DND-41 (cell line): ENCODE measurements around the gene ENGASE.

ENCODE experiments used
- ATAC-seq: fragments of 200-7000 bp; cut with Tn5 transposase; 3 replicates; pipeline ENCODE4 v1.9.1; 2021; ENCODE audit warnings: low read depth; ENCODE audit not compliant: insufficient read depth
- DNase-seq: peaks from one replicate; pipeline ENCODE4 v3.0.0-alpha.2; 2020
- H2AFZ ChIP-seq: 2 replicates; pipeline ENCODE4 v1.6.0; 2012; ENCODE audit warnings: low read depth, low read length
- H3K27ac ChIP-seq: 2 replicates; pipeline ENCODE4 v1.5.1; 2012; ENCODE audit warnings: low read length, inconsistent platforms
- H3K27me3 ChIP-seq: fragments of 200-600 bp; sonication (generic); 2 replicates; pipeline ENCODE4 v1.6.0; 2012; ENCODE audit warnings: low read length, mild to moderate bottlenecking, inconsistent platforms; ENCODE audit not compliant: insufficient read depth, poor library complexity
- H3K36me3 ChIP-seq: 2 replicates; pipeline ENCODE4 v1.5.1; 2012; ENCODE audit warnings: low read length, inconsistent platforms; ENCODE audit not compliant: insufficient read depth
- H3K4me1 ChIP-seq: 2 replicates; pipeline ENCODE4 v1.5.1; 2012; ENCODE audit warnings: mild to moderate bottlenecking, low read length; ENCODE audit not compliant: insufficient read depth
- H3K4me2 ChIP-seq: 2 replicates; pipeline ENCODE4 v1.6.0; 2012; ENCODE audit warnings: mild to moderate bottlenecking, moderate library complexity, low read length, inconsistent platforms; ENCODE audit not compliant: insufficient read depth
- H3K4me3 ChIP-seq, 2 experiments: fragments of 200-600 bp in 1 of 2; shearing (Covaris generic) in 1 of 2; 2 replicates each; pipeline ENCODE4 v1.5.1; 2012 to 2016; ENCODE audit warnings: inconsistent platforms in 2 of 2, low read length in 2 of 2, mild to moderate bottlenecking in 2 of 2, low read depth in 1 of 2, moderate library complexity in 1 of 2
- H3K79me2 ChIP-seq: 2 replicates; pipeline ENCODE4 v1.6.0; 2012; ENCODE audit warnings: low read length, inconsistent platforms; ENCODE audit not compliant: insufficient read depth
- H3K9ac ChIP-seq: 2 replicates; pipeline ENCODE4 v1.6.0; 2012; ENCODE audit warnings: low read depth, mild to moderate bottlenecking, inconsistent platforms, low read length, moderate library complexity
- H3K9me3 ChIP-seq: 2 replicates; pipeline ENCODE4 v1.5.1; 2012; ENCODE audit warnings: low read length, moderate library complexity, mild to moderate bottlenecking, inconsistent platforms; ENCODE audit not compliant: insufficient read depth, severe bottlenecking
- H4K20me1 ChIP-seq: 2 replicates; pipeline ENCODE4 v1.6.0; 2012; ENCODE audit warnings: low read length; ENCODE audit not compliant: insufficient read depth
- EZH2 ChIP-seq: IDR thresholded peaks from 3 replicates; pipeline ENCODE4 v1.6.1; 2012; ENCODE audit warnings: borderline replicate concordance, low read depth, mild to moderate bottlenecking, moderate library complexity, low read length, inconsistent platforms; ENCODE audit not compliant: severe bottlenecking
- TF ChIP-seq, protein P1 (sequence below): IDR thresholded peaks from 2 replicates; pipeline ENCODE4 v1.5.1; 2012; ENCODE audit warnings: borderline replicate concordance, low read length, moderate library complexity, mild to moderate bottlenecking; ENCODE audit not compliant: poor library complexity, severe bottlenecking; ENCODE audit errors: extremely low read depth

Gene ENGASE

DNA sequence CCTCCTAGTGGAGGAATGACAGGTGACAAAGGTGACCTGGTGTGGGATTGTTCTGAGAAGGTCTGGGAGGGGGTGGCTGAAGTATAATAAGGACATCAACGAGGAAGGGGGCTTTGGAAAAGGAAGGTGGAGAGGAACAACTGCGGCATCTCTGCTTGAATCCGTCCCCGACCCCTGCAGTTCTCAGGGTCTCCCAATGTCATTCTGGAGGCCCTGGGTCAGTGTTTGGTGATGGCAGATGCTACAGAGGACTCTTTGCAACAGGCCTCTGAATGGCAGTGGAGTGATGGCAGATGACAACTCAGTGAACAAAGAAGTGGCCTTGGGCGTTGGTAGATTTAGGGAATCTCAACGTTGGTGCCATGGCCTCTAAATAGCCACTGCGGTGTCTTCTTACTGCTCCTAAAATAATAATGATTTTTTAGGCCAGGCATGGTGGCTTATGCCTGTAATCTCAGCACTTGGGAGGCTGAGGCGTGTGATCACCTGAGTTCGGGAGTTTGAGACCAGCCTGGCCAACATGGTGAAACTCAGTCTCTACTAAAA, 1.3 kb downstream of the ENGASE start:
- H3K27me3 ChIP-seq = no peaks in the 10 kb centered on the region
- ATAC-seq (no peak), DNase-seq (no peak)
- H3K4me1 ChIP-seq = peaks cover 24% of the 10 kb centered on the region
- TF ChIP-seq, protein P1, sequence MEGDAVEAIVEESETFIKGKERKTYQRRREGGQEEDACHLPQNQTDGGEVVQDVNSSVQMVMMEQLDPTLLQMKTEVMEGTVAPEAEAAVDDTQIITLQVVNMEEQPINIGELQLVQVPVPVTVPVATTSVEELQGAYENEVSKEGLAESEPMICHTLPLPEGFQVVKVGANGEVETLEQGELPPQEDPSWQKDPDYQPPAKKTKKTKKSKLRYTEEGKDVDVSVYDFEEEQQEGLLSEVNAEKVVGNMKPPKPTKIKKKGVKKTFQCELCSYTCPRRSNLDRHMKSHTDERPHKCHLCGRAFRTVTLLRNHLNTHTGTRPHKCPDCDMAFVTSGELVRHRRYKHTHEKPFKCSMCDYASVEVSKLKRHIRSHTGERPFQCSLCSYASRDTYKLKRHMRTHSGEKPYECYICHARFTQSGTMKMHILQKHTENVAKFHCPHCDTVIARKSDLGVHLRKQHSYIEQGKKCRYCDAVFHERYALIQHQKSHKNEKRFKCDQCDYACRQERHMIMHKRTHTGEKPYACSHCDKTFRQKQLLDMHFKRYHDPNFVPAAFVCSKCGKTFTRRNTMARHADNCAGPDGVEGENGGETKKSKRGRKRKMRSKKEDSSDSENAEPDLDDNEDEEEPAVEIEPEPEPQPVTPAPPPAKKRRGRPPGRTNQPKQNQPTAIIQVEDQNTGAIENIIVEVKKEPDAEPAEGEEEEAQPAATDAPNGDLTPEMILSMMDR = no peak
- no peak for TF ChIP-seq EZH2
- peak overlapping the region; percentile 70; the same call in 1 of the 2 replicates for H3K9ac ChIP-seq
- H3K4me2 ChIP-seq = peak overlapping the region; percentile 73
- no peaks in the 10 kb centered on the region for H3K9me3 ChIP-seq
- H2AFZ ChIP-seq = peak overlapping the region; percentile 88; the same call in 1 of the 2 replicates
- H3K27ac ChIP-seq = no peak overlapping the region
- H3K79me2 ChIP-seq = no peaks in the 10 kb centered on the region
- H3K4me3 ChIP-seq = peak overlapping the region in 1 of 2 experiments; percentile 62; a peak in 3 of 4 replicates
- peaks cover 26% of the 10 kb centered on the region for H3K36me3 ChIP-seq
- no peaks in the 10 kb centered on the region; the same call in 1 of the 2 replicates for H4K20me1 ChIP-seq

DNA sequence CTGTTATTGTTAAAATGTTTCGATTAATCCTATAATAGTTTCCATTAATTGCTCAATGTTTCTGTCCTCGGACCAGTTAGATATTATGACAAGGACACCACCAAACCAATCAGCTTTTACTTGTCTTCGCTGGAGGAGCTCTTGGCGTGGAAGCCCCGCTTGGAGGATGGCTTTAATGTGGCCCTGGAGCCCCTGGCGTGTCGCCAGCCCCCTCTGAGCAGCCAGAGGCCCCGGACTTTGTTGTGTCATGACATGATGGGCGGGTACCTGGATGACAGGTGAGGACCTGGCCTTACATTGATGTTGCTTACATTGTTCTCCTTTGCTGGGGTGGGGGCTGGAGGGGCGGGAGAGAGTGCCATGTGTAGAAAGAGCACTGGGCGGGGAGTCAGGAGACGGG, 3.0 kb downstream of the ENGASE start:
- Histone ChIP-seq H3K27me3 (no peaks in the 10 kb centered on the region), H3K4me1 (peaks cover 24% of the 10 kb centered on the region), H3K27ac (no peak overlapping the region), H3K9ac (no peak overlapping the region), H4K20me1 (peaks cover 5% of the 10 kb centered on the region; the same call in 1 of the 2 replicates), H3K36me3 (peaks cover 34% of the 10 kb centered on the region), H2AFZ (no peak overlapping the region), H3K9me3 (no peaks in the 10 kb centered on the region), H3K79me2 (no peaks in the 10 kb centered on the region), H3K4me2 (no peak overlapping the region), H3K4me3 (no peak overlapping the region)
- ATAC-seq = no peak
- no peak for TF ChIP-seq EZH2
- TF ChIP-seq, protein P1 = no peak
- DNase-seq = no peak

DNA sequence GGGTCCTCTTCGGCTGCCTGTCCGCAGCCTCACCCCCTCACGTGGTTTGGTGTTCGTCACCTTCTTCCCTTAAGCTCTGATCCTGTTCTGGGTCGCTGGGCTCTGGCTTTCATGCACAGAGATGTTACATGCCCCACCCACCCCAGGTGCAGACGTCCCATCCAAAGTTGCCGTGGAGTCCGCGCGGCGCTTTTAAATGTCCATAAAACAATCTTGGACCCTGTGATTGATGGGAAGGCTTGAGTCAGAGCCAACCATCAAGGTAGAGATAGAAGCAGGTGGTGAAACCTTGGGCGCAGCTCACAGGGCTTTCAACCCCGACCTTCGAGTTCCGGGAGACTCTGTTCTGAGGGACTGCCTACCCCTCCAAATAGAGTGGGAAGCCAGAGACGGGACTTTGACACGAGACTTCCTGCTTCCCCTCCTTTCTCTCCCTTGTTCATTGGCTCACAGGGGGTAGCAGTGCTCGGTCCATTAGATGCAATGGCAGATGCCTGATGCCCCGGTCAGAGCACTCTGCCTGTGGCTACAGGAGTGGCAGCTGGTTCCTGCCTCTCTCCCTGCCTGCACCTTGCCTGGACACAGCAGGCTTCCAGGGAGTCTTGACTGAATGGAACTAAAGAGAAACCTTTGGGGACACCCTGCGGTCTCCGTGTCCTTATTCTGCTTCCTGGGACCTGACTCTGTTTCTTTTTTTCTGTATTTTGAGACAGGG, 4.0 kb downstream of the ENGASE start:
- no peak overlapping the region for H2AFZ ChIP-seq
- no peak for ATAC-seq
- H3K27ac ChIP-seq = no peak overlapping the region
- no peak overlapping the region for H3K4me2 ChIP-seq
- H3K9ac ChIP-seq = no peak overlapping the region
- H3K36me3 ChIP-seq = peaks cover 44% of the 10 kb centered on the region
- H3K4me1 ChIP-seq = peaks cover 24% of the 10 kb centered on the region
- no peak overlapping the region for H3K4me3 ChIP-seq
- no peak for DNase-seq
- no peaks in the 10 kb centered on the region for H3K9me3 ChIP-seq
- TF ChIP-seq, protein P1 = no peak
- TF ChIP-seq EZH2 = no peak
- no peaks in the 10 kb centered on the region for H3K79me2 ChIP-seq
- H3K27me3 ChIP-seq = no peaks in the 10 kb centered on the region
- peaks cover 12% of the 10 kb centered on the region for H4K20me1 ChIP-seq
